HepG2 (cell line): Measurements from ENCODE around the gene DHRS9.

Experiments used
- ATF7 ChIP-seq, 2 experiments: fragments of 450-650 bp in 1 of 2; sonication (generic) in 1 of 2; formaldehyde crosslinking in 1 of 2; IDR thresholded peaks; 2 replicates each; pipeline versions ENCODE4 v1.4.0 to v1.6.1; 2016 to 2020; ENCODE audit warnings: antibody characterized with exemption in 1 of 2, mild to moderate bottlenecking in 1 of 2, missing genetic modification reagents in 1 of 2
- FOXK1 ChIP-seq: sonication (generic); formaldehyde crosslinking; IDR thresholded peaks from 2 replicates; pipeline ENCODE4 v1.4.0; 2020; ENCODE audit warnings: low read depth, missing genetic modification reagents, borderline replicate concordance
- HIVEP1 ChIP-seq: sonication (generic); formaldehyde crosslinking; IDR thresholded peaks from 2 replicates; pipeline ENCODE4 v1.4.0; 2020; ENCODE audit warnings: mild to moderate bottlenecking, missing genetic modification reagents
- RELA ChIP-seq: sonication (generic); formaldehyde crosslinking; IDR thresholded peaks from 2 replicates; pipeline ENCODE4 v1.4.0; 2020; ENCODE audit warnings: missing genetic modification reagents
- SCMH1 ChIP-seq: sonication (generic); formaldehyde crosslinking; IDR thresholded peaks from 2 replicates; pipeline ENCODE4 v1.9.0; 2021; ENCODE audit warnings: missing genetic modification reagents, mild to moderate bottlenecking, borderline replicate concordance
- SMC3 ChIP-seq: IDR thresholded peaks from 2 replicates; pipeline ENCODE4 v1.6.1; 2011; ENCODE audit warnings: low read length, improper control_type of control experiment
- TCF7 ChIP-seq: sonication (generic); IDR thresholded peaks from 2 replicates; pipeline ENCODE4 v1.6.1; 2016; ENCODE audit warnings: antibody characterized with exemption, low read depth
- THAP8 ChIP-seq: sonication (generic); formaldehyde crosslinking; IDR thresholded peaks from 2 replicates; pipeline ENCODE4 v1.5.1; 2020; ENCODE audit warnings: missing genetic modification reagents, mild to moderate bottlenecking, borderline replicate concordance
- ZNF20 ChIP-seq: sonication (generic); formaldehyde crosslinking; IDR thresholded peaks from 2 replicates; pipeline ENCODE4 v1.4.0; 2020; ENCODE audit warnings: mild to moderate bottlenecking, moderate library complexity, missing genetic modification reagents
- ZNF720 ChIP-seq: sonication (generic); formaldehyde crosslinking; IDR thresholded peaks from 2 replicates; pipeline ENCODE4 v1.4.0; 2020; ENCODE audit warnings: missing genetic modification reagents
- TF ChIP-seq, protein P1 (sequence below): sonication (generic); formaldehyde crosslinking; IDR thresholded peaks from 2 replicates; pipeline ENCODE4 v1.4.0; 2020; ENCODE audit warnings: mild to moderate bottlenecking, low read depth, missing genetic modification reagents
- TF ChIP-seq, protein P2 (sequence below), 2 experiments: IDR thresholded peaks; 2 replicates each; pipeline ENCODE4 v1.6.1; 2011 to 2012; ENCODE audit warnings: low read length in 2 of 2, borderline replicate concordance in 1 of 2, low read depth in 1 of 2, mild to moderate bottlenecking in 1 of 2, moderate library complexity in 1 of 2
- TF ChIP-seq, protein P3 (sequence below): sonication (generic); formaldehyde crosslinking; IDR thresholded peaks from 2 replicates; pipeline ENCODE4 v1.4.0; 2020; ENCODE audit warnings: missing genetic modification reagents, mild to moderate bottlenecking, borderline replicate concordance

GRCh38 chr2:169046440-169047151 lies 22.8 kb upstream of the DHRS9 start:
- TF ChIP-seq TCF7 (no peak), SMC3 (no peak), SCMH1 (no peak), ZNF720 (CRISPR knock-in tag) (no peak), HIVEP1 (CRISPR knock-in tag) (no peak), FOXK1 (CRISPR knock-in tag) (no peak), THAP8 (CRISPR knock-in tag) (no peak), RELA (no peak), ZNF20 (CRISPR knock-in tag) (no peak), ATF7 (IDR thresholded peaks at IDR 0.05) (no peak), ATF7 (CRISPR knock-in tag; IDR thresholded peaks at IDR 0.05) (no peak)
- TF ChIP-seq, protein P1, sequence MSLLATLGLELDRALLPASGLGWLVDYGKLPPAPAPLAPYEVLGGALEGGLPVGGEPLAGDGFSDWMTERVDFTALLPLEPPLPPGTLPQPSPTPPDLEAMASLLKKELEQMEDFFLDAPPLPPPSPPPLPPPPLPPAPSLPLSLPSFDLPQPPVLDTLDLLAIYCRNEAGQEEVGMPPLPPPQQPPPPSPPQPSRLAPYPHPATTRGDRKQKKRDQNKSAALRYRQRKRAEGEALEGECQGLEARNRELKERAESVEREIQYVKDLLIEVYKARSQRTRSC (CRISPR knock-in tag) = no peak
- TF ChIP-seq, protein P2, sequence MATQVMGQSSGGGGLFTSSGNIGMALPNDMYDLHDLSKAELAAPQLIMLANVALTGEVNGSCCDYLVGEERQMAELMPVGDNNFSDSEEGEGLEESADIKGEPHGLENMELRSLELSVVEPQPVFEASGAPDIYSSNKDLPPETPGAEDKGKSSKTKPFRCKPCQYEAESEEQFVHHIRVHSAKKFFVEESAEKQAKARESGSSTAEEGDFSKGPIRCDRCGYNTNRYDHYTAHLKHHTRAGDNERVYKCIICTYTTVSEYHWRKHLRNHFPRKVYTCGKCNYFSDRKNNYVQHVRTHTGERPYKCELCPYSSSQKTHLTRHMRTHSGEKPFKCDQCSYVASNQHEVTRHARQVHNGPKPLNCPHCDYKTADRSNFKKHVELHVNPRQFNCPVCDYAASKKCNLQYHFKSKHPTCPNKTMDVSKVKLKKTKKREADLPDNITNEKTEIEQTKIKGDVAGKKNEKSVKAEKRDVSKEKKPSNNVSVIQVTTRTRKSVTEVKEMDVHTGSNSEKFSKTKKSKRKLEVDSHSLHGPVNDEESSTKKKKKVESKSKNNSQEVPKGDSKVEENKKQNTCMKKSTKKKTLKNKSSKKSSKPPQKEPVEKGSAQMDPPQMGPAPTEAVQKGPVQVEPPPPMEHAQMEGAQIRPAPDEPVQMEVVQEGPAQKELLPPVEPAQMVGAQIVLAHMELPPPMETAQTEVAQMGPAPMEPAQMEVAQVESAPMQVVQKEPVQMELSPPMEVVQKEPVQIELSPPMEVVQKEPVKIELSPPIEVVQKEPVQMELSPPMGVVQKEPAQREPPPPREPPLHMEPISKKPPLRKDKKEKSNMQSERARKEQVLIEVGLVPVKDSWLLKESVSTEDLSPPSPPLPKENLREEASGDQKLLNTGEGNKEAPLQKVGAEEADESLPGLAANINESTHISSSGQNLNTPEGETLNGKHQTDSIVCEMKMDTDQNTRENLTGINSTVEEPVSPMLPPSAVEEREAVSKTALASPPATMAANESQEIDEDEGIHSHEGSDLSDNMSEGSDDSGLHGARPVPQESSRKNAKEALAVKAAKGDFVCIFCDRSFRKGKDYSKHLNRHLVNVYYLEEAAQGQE (IDR thresholded peaks at IDR 0.05; ENCODE audit: borderline replicate concordance in 1 of 2, low read depth in 1 of 2, low read length in 2 of 2) = no peak
- TF ChIP-seq, protein P3, sequence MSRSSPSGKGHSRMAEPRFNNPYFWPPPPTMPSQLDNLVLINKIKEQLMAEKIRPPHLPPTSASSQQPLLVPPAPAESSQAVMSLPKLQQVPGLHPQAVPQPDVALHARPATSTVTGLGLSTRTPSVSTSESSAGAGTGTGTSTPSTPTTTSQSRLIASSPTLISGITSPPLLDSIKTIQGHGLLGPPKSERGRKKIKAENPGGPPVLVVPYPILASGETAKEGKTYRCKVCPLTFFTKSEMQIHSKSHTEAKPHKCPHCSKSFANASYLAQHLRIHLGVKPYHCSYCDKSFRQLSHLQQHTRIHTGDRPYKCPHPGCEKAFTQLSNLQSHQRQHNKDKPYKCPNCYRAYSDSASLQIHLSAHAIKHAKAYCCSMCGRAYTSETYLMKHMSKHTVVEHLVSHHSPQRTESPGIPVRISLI (CRISPR knock-in tag) = no peak
